Muscle layer of duodenum (tissue), 2 donors: Measurements from ENCODE around the gene IGF2BP1.
A peak's percentile ranks its signal among the peaks of the same experiment; 100 is the strongest.
"Not testable (repeated sequence)": the region's sequence is repeated elsewhere in the genome, so short reads cannot be mapped to it uniquely, and the experiment has no call there.

Experiments used
- H3K27ac ChIP-seq: one replicate; pipeline ENCODE4 v1.7.0; 2013; ENCODE audit warnings: mild to moderate bottlenecking, low read length
- H3K27me3 ChIP-seq: one replicate; pipeline ENCODE4 v1.7.0; 2013; ENCODE audit warnings: low read depth, mild to moderate bottlenecking, control low read depth, low read length
- H3K36me3 ChIP-seq, 2 donors: one replicate each; pipeline ENCODE4 v1.7.0; 2013; ENCODE audit warnings: low read length in 2 of 2, control low read depth in 1 of 2, mild to moderate bottlenecking in 1 of 2; ENCODE audit not compliant: insufficient read depth in 2 of 2, control insufficient read depth in 1 of 2
- H3K4me1 ChIP-seq, 2 donors: one replicate each; pipeline ENCODE4 v1.7.0; 2013; ENCODE audit warnings: low read length in 2 of 2, mild to moderate bottlenecking in 2 of 2, control low read depth in 1 of 2, moderate library complexity in 1 of 2; ENCODE audit not compliant: insufficient read depth in 2 of 2, control insufficient read depth in 1 of 2
- H3K4me3 ChIP-seq, 2 donors: one replicate each; pipeline ENCODE4 v1.7.0; 2013; ENCODE audit warnings: low read length in 2 of 2, low read depth in 1 of 2, mild to moderate bottlenecking in 1 of 2
- H3K9me3 ChIP-seq, 2 donors: one replicate each; pipeline ENCODE4 v1.7.0; 2013; ENCODE audit warnings: low read length in 2 of 2, control low read depth in 1 of 2, mild to moderate bottlenecking in 1 of 2; ENCODE audit not compliant: control insufficient read depth in 1 of 2
- donor health status: healthy.

IGF2BP1 gene

GRCh38 chr17:48996722-48997102 lies 473 bp upstream of the IGF2BP1 start:
- peaks cover 69% of the 10 kb centered on the region for H3K27me3 ChIP-seq
- no peaks in the 10 kb centered on the region for H3K36me3 ChIP-seq
- peaks cover 0 to 35% of the 10 kb centered on the region in 2 donors for H3K4me1 ChIP-seq
- H3K27ac ChIP-seq, result no peak overlapping the region
- peaks cover 0 to 4% of the 10 kb centered on the region in 2 donors for H3K9me3 ChIP-seq
- no peak overlapping the region for H3K4me3 ChIP-seq

- peak overlapping the region in 1 of 2 donors; percentile 35 for H3K4me3 ChIP-seq
- no peaks in the 10 kb centered on the region for H3K36me3 ChIP-seq
- H3K27ac ChIP-seq, result no peak overlapping the region
- H3K9me3 ChIP-seq, result no peaks in the 10 kb centered on the region
- peaks cover 0 to 35% of the 10 kb centered on the region in 2 donors for H3K4me1 ChIP-seq
- peaks cover 71% of the 10 kb centered on the region for H3K27me3 ChIP-seq
Observed at GRCh38 chr17:48997827-48998586, 822 bp downstream of the IGF2BP1 start.

GRCh38 chr17:48998587-48999440 lies 1.6 kb downstream of the IGF2BP1 start:
- no peak overlapping the region for H3K27ac ChIP-seq

GRCh38 chr17:49000943-49001342 lies 3.8 kb downstream of the IGF2BP1 start:
- Histone ChIP-seq H3K4me1 (peaks cover 0 to 27% of the 10 kb centered on the region in 2 donors), H3K36me3 (no peaks in the 10 kb centered on the region), H3K27me3 (peaks cover 79% of the 10 kb centered on the region), H3K4me3 (no peak overlapping the region), H3K27ac (no peak overlapping the region), H3K9me3 (no peaks in the 10 kb centered on the region)

More at GRCh38 chr17:48998587-48999440, 1.6 kb downstream of the IGF2BP1 start:
- Histone ChIP-seq H3K4me1 (peaks cover 0 to 35% of the 10 kb centered on the region in 2 donors), H3K36me3 (no peaks in the 10 kb centered on the region), H3K27me3 (peaks cover 79% of the 10 kb centered on the region), H3K9me3 (no peaks in the 10 kb centered on the region), H3K4me3 (no peak overlapping the region)

GRCh38 chr17:49001671-49002070 lies 4.5 kb downstream of the IGF2BP1 start:
- Histone ChIP-seq H3K27me3 (peaks cover 79% of the 10 kb centered on the region), H3K9me3 (no peaks in the 10 kb centered on the region), H3K36me3 (no peaks in the 10 kb centered on the region), H3K27ac (no peak overlapping the region), H3K4me1 (peaks cover 0 to 20% of the 10 kb centered on the region in 2 donors), H3K4me3 (no peak overlapping the region)

- no peaks in the 10 kb centered on the region for H3K9me3 ChIP-seq
- H3K4me1 ChIP-seq, result peaks cover 0 to 13% of the 10 kb centered on the region in 2 donors
- peaks cover 80% of the 10 kb centered on the region for H3K27me3 ChIP-seq
- no peak overlapping the region for H3K4me3 ChIP-seq
- H3K27ac ChIP-seq, result no peak overlapping the region
- no peaks in the 10 kb centered on the region for H3K36me3 ChIP-seq
Observed at GRCh38 chr17:49002331-49002730, 5.1 kb downstream of the IGF2BP1 start.

GRCh38 chr17:49002766-49003165 lies 5.6 kb downstream of the IGF2BP1 start:
- no peak overlapping the region for H3K4me3 ChIP-seq
- H3K36me3 ChIP-seq, result no peaks in the 10 kb centered on the region
- H3K27me3 ChIP-seq, result peaks cover 76% of the 10 kb centered on the region
- no peak overlapping the region for H3K27ac ChIP-seq
- H3K4me1 ChIP-seq, result peaks cover 0 to 9% of the 10 kb centered on the region in 2 donors
- H3K9me3 ChIP-seq, result no peaks in the 10 kb centered on the region

- no peaks in the 10 kb centered on the region for H3K4me1 ChIP-seq
- H3K27me3 ChIP-seq, result peaks cover 66% of the 10 kb centered on the region
- no peaks in the 10 kb centered on the region for H3K9me3 ChIP-seq
- no peaks in the 10 kb centered on the region for H3K36me3 ChIP-seq
- H3K4me3 ChIP-seq, result no peak overlapping the region
- H3K27ac ChIP-seq, result no peak overlapping the region
Observed at GRCh38 chr17:49003557-49004511, 6.6 kb downstream of the IGF2BP1 start.

- H3K4me1 ChIP-seq, result no peaks in the 10 kb centered on the region
- H3K4me3 ChIP-seq, result no peak overlapping the region
- H3K27ac ChIP-seq, result no peak overlapping the region
- H3K36me3 ChIP-seq, result no peaks in the 10 kb centered on the region
- peaks cover 53% of the 10 kb centered on the region for H3K27me3 ChIP-seq
- no peaks in the 10 kb centered on the region for H3K9me3 ChIP-seq
Observed at GRCh38 chr17:49005140-49005539, 8.0 kb downstream of the IGF2BP1 start.

GRCh38 chr17:49008908-49009307 lies 11.7 kb downstream of the IGF2BP1 start:
- not testable (repeated sequence) for H3K9me3 ChIP-seq, H3K4me1 ChIP-seq, H3K4me3 ChIP-seq, H3K27ac ChIP-seq, H3K36me3 ChIP-seq
- H3K27me3 ChIP-seq, result peaks cover 51% of the 10 kb centered on the region
